ENCODE data around the gene RIC8B. TPM values are rescaled to one million over a fixed set of nuclear protein-coding genes. Genes with fewer than 3 reads are reported as not detected.

The RIC8B gene
- total and polyA plus RNA-seq, 2 of the 13 experiments (the other 11 are each of a cell fraction or from before 2014, with no cell fraction given): 5.1 to 7.5 TPM

DNA sequence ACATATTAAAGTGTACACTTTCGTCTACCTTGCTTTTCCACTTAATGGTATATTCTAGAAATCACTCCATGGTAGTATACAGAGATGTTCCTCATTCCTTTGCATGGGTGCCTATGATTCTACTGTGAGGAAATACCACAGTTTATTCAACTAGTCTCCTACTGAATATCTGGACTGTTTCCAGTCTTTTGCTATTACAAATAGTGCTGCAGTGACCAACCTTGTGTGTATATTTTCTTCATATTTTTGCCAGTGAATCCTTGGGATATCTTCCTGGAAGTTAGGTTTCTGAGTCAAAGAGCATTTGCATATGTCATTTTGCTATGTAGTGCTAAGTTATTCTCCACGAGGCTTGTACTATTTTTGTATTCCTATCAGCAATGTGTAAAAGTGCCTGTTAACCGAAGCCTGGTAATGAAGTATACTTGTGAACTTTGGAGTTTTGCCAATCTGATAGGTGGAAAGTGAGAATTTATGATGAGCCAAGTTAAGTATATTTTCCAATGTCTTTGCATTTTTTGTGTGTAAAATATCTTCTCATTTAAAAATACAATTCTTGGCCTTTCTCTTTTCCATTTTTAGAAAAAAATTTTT is 149.9 kb downstream of the RIC8B start:
- no TSS peak for BruUV-seq (replicated peaks)
- H3K27ac ChIP-seq (ENCODE audit: extremely low read length, insufficient read depth, low read length): no peak overlapping the region
- H3K79me2 ChIP-seq (ENCODE audit: insufficient read depth, low read length): no peaks in the 10 kb centered on the region
- FAIRE-seq (no peak), ATAC-seq (no peak), DNase-seq (ENCODE audit: low spot score) (no peak)
- intact Hi-C loops (cut with micrococcal nuclease; ENCODE audit: unreplicated experiment): loop anchor here (5.0 kb wide), 2 partner anchors 407 to 697 kb away; no protein-coding TSS in a partner anchor
- H3K4me3 ChIP-seq (replicated peaks in 1 of 3; ENCODE audit: insufficient read depth in 1 of 3, low read depth in 2 of 3, low read length in 3 of 3): no peak overlapping the region
- ChIA-PET CTCF (ENCODE audit: low intra/inter-chr PET ratio, low total read pairs) (no interaction called here), POLR2A (no interaction called here)
- in situ Hi-C loops (cut with HindIII; ENCODE audit: extremely low pct_ligation_motif_present, low pct_unique_long_range_greater_than_20kb): no loop called here
- no peaks in the 10 kb centered on the region; the same call in 1 of the 2 replicates for H3K9me3 ChIP-seq (ENCODE audit: low read length)
- H4K20me1 ChIP-seq (ENCODE audit: insufficient read depth, low read length): no peaks in the 10 kb centered on the region
- H3K4me1 ChIP-seq (ENCODE audit: insufficient read depth, low read length): no peaks in the 10 kb centered on the region
- no peak overlapping the region for H2AFZ ChIP-seq (ENCODE audit: low read length)
- H3K36me3 ChIP-seq (replicated peaks in 1 of 2; ENCODE audit: control insufficient read depth in 1 of 2, insufficient read depth in 2 of 2, low read length in 2 of 2): no peaks in the 10 kb centered on the region
- no peak overlapping the region for H3K9ac ChIP-seq (ENCODE audit: insufficient read depth, low read depth, low read length)
- peaks cover 0 to 5% of the 10 kb centered on the region in 2 experiments; a peak in 1 of 5 replicates for H3K27me3 ChIP-seq (ENCODE audit: control insufficient read depth in 1 of 2, insufficient read depth in 2 of 2, low read length in 2 of 2)
- H3K4me2 ChIP-seq (ENCODE audit: low read depth, low read length): no peak overlapping the region
- WGBS (ENCODE audit: low lambda C conversion rate): 37% methylated on average over 3 of the region's 3 CpGs
- TF ChIP-seq ZFP90 (CRISPR knock-in tag; IDR thresholded peaks at IDR 0.05; ENCODE audit: borderline replicate concordance) (no peak), NFRKB (IDR thresholded peaks at IDR 0.05) (no peak), SOX5 (CRISPR knock-in tag; IDR thresholded peaks at IDR 0.05; ENCODE audit: borderline replicate concordance) (no peak), ZNF790 (CRISPR knock-in tag; IDR thresholded peaks at IDR 0.05; ENCODE audit: borderline replicate concordance) (no peak), ZNF556 (CRISPR knock-in tag; IDR thresholded peaks at IDR 0.05; ENCODE audit: borderline replicate concordance) (no peak)
- TF ChIP-seq, protein P1, sequence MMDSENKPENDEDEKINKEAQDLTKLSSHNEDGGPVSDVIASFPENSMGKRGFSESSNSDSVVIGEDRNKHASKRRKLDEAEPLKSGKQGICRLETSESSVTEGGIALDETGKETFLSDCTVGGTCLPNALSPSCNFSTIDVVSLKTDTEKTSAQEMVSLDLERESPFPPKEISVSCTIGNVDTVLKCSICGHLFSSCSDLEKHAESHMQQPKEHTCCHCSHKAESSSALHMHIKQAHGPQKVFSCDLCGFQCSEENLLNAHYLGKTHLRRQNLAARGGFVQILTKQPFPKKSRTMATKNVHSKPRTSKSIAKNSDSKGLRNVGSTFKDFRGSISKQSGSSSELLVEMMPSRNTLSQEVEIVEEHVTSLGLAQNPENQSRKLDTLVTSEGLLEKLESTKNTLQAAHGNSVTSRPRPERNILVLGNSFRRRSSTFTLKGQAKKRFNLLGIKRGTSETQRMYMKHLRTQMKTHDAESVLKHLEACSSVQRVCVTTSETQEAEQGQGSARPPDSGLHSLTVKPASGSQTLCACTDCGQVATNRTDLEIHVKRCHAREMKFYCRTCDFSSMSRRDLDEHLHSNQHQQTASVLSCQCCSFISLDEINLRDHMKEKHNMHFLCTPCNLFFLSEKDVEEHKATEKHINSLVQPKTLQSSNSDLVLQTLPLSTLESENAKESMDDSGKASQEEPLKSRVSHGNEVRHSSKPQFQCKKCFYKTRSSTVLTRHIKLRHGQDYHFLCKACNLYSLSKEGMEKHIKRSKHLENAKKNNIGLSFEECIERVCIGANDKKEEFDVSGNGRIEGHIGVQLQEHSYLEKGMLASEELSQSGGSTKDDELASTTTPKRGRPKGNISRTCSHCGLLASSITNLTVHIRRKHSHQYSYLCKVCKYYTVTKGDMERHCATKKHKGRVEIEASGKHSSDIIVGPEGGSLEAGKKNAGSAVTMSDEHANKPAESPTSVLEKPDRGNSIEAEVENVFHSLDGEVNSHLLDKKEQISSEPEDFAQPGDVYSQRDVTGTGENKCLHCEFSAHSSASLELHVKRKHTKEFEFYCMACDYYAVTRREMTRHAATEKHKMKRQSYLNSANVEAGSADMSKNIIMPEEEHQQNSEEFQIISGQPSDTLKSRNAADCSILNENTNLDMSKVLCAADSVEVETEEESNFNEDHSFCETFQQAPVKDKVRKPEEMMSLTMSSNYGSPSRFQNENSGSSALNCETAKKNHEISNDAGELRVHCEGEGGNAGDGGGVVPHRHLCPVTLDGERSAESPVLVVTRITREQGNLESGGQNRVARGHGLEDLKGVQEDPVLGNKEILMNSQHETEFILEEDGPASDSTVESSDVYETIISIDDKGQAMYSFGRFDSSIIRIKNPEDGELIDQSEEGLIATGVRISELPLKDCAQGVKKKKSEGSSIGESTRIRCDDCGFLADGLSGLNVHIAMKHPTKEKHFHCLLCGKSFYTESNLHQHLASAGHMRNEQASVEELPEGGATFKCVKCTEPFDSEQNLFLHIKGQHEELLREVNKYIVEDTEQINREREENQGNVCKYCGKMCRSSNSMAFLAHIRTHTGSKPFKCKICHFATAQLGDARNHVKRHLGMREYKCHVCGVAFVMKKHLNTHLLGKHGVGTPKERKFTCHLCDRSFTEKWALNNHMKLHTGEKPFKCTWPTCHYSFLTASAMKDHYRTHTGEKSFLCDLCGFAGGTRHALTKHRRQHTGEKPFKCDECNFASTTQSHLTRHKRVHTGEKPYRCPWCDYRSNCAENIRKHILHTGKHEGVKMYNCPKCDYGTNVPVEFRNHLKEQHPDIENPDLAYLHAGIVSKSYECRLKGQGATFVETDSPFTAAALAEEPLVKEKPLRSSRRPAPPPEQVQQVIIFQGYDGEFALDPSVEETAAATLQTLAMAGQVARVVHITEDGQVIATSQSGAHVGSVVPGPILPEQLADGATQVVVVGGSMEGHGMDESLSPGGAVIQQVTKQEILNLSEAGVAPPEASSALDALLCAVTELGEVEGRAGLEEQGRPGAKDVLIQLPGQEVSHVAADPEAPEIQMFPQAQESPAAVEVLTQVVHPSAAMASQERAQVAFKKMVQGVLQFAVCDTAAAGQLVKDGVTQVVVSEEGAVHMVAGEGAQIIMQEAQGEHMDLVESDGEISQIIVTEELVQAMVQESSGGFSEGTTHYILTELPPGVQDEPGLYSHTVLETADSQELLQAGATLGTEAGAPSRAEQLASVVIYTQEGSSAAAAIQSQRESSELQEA (CRISPR knock-in tag; IDR thresholded peaks at IDR 0.05; ENCODE audit: not compliant biosample characterization): no peak
- TF ChIP-seq, protein P2, sequence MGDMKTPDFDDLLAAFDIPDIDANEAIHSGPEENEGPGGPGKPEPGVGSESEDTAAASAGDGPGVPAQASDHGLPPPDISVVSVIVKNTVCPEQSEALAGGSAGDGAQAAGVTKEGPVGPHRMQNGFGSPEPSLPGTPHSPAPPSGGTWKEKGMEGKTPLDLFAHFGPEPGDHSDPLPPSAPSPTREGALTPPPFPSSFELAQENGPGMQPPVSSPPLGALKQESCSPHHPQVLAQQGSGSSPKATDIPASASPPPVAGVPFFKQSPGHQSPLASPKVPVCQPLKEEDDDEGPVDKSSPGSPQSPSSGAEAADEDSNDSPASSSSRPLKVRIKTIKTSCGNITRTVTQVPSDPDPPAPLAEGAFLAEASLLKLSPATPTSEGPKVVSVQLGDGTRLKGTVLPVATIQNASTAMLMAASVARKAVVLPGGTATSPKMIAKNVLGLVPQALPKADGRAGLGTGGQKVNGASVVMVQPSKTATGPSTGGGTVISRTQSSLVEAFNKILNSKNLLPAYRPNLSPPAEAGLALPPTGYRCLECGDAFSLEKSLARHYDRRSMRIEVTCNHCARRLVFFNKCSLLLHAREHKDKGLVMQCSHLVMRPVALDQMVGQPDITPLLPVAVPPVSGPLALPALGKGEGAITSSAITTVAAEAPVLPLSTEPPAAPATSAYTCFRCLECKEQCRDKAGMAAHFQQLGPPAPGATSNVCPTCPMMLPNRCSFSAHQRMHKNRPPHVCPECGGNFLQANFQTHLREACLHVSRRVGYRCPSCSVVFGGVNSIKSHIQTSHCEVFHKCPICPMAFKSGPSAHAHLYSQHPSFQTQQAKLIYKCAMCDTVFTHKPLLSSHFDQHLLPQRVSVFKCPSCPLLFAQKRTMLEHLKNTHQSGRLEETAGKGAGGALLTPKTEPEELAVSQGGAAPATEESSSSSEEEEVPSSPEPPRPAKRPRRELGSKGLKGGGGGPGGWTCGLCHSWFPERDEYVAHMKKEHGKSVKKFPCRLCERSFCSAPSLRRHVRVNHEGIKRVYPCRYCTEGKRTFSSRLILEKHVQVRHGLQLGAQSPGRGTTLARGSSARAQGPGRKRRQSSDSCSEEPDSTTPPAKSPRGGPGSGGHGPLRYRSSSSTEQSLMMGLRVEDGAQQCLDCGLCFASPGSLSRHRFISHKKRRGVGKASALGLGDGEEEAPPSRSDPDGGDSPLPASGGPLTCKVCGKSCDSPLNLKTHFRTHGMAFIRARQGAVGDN (CRISPR knock-in tag; IDR thresholded peaks at IDR 0.05): no peak

Measured in HepG2 (cell line).